GM10266 (cell line): ENCODE data around the gene ALK.

Source experiments
- DNase-seq: peaks from one replicate; pipeline ENCODE4 v3.0.0; 2012; ENCODE audit errors: extremely low spot score
- CTCF ChIP-seq: IDR thresholded peaks from 2 replicates; pipeline ENCODE4 v1.5.1; 2012; ENCODE audit warnings: mild to moderate bottlenecking, low read depth; ENCODE audit not compliant: control insufficient read depth, insufficient read depth; ENCODE audit errors: missing control alignments

Gene ALK

GRCh38 chr2:29372185-29372584 is 549.2 kb downstream of the ALK start:
- no peak for TF ChIP-seq CTCF
- DNase-seq: no peak

DNA sequence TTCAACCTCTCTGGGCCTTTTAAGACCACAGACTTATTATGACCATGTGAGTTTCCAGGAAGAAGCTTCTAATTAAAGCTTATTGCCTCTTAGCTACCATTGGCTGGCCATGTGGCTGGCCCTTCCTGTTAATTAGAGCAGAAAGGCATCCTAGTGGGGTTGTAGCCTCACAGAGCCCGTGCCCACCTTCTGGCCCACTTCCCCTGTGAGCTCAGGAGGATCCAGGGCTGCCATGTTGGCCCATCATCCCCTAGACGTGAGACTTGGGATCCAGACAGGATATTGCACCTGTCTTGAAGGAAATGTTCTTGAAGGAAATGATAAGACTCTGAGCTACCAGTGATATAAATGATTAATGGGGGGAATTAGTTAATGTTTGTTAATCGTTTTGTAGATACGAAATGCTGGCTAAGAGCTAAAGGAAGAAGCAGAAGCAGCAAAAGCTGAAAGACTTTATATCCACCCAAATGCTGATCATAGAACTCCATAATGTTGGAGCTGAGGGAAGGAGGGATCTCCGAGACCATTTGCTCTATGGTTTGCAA is 550.7 kb downstream of the ALK start:
- no peak for TF ChIP-seq CTCF
- DNase-seq: no peak

- no peak for TF ChIP-seq CTCF
- no peak for DNase-seq
These were observed 551.2 kb downstream of the ALK start for GRCh38 chr2:29370173-29370572.

- no peak for TF ChIP-seq CTCF
- no peak for DNase-seq
These were observed 552.7 kb downstream of the ALK start for GRCh38 chr2:29368659-29369040.

GRCh38 chr2:29367986-29368658 is 553.3 kb downstream of the ALK start:
- DNase-seq: no peak
- TF ChIP-seq CTCF: no peak

DNA sequence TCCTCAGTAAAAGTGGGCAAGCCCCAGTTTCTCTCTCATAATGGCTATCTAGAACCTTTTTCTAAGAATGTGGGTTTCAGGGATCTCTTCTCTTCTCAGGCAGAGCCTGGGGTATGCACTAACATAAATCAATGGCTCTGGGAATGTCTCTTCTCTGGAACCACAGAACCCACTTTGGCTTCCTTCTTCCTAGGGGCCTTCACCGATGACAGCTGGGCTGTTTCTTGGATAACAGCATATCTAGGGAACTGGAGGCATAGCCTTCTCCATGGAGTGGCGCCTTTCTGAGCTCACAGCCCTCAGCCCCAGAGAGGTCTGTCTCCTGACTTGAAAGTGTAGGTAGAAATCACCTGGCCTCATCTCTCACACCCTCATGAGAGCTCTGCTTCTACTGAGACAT is 558.3 kb downstream of the ALK start:
- DNase-seq: no peak
- no peak for TF ChIP-seq CTCF

DNA sequence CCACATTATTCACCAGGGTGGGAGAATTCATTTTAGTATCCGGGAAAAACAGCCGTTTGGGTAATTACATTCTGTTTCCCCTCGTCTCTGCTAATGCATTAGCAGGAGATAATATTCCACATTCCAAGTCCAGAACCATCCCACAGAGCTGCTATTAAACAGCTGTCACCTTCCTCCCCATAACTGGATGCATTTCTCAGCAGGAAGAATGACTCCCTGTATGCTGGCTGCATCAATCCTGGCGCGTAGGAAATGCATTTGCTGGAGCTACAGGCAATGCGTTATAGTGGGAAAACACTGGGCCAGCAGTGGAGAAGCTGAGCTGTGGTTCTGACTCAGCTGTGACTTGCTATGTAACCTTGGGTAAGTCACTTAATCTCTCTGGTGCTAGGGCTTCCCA is 560.2 kb downstream of the ALK start:
- DNase-seq: no peak
- no peak for TF ChIP-seq CTCF
